Ovary (tissue), 9 donors: ENCODE measurements around the gene CCDC83. TPM values are rescaled to one million over a fixed set of nuclear protein-coding genes. Genes with fewer than 3 reads are reported as not detected.

ENCODE experiments used
- DNase-seq, 5 donors: peaks; one replicate each; pipeline ENCODE4 v3.0.0-alpha.2; 2019 to 2020
- H3K27ac ChIP-seq, 2 donors: fragments of 200-600 bp; one replicate each; pipeline versions ENCODE4 v1.5.1 to v1.8.0; 2019 to 2022
- H3K27me3 ChIP-seq: fragments of 200-600 bp; one replicate; pipeline ENCODE4 v1.8.0; 2022
- H3K36me3 ChIP-seq: fragments of 200-600 bp; sonication (generic); one replicate; pipeline ENCODE4 v1.5.1; 2019
- H3K4me1 ChIP-seq: one replicate; pipeline ENCODE4 v1.8.1; 2013; ENCODE audit warnings: mild to moderate bottlenecking, moderate library complexity; ENCODE audit not compliant: insufficient read depth
- H3K4me3 ChIP-seq: fragments of 200-600 bp; sonication (generic); one replicate; pipeline ENCODE4 v1.5.1; 2017
- H3K9me3 ChIP-seq, 2 donors: fragments of 200-600 bp in 1 of 2; sonication (generic) in 1 of 2; one replicate each; pipeline versions ENCODE4 v1.5.1 to v1.8.1; 2013 to 2019; ENCODE audit warnings: mild to moderate bottlenecking in 1 of 2, moderate library complexity in 1 of 2
- CTCF ChIP-seq, 3 donors: fragments of 450-650 bp in 2 of 3; fragments of 200-600 bp in 1 of 3; IDR thresholded peaks; one replicate each; pipeline versions ENCODE4 v1.5.1 to v1.8.0; 2016 to 2022; ENCODE audit warnings: antibody characterized with exemption in 3 of 3, mild to moderate bottlenecking in 1 of 3
- EP300 ChIP-seq: sonication (generic); formaldehyde crosslinking; IDR thresholded peaks from one replicate; pipeline ENCODE4 v1.6.1; 2017; ENCODE audit warnings: antibody characterized with exemption
- POLR2A ChIP-seq: fragments of 450-650 bp; IDR thresholded peaks from one replicate; pipeline ENCODE4 v1.6.1; 2017; ENCODE audit warnings: antibody characterized with exemption, mild to moderate bottlenecking, moderate library complexity
- WGBS, 3 donors: extraction: QIAGEN DNeasy Blood & Tissue Kit in 1 of 3; methylation state at CpG; one replicate each; pipeline versions ENCODE4 v1.1.5 to v1.1.7; 2013 to 2017; 5-methylcytosine and 5-hydroxymethylcytosine counted together
- intact Hi-C, 4 donors: fragments of 100-400 bp; cut with DNase I; formaldehyde crosslinking; loops; one replicate each; pipeline versions ENCODE4 v1.11.0 to v1.15.1; 2022 to 2023
- polyA plus RNA-seq, 2 donors: library from polyadenylated mRNA; stranded (reverse); fragments of 200-250 nt in 1 of 2; fragments of 350-450 nt in 1 of 2; fragmentation: Illumina TruSeq in 1 of 2; extraction: RNeasy Lipid Tissue Mini Kit (QIAGEN cat#74804) in 1 of 2; gene quantifications; one replicate each; pipeline ENCODE4 v1.2.3, GENCODE V29; 2013 to 2014
- total RNA-seq, 7 donors: library from RNA; depleted of rRNA in 2 of 7; stranded (reverse); fragments of >200 nt in 2 of 7; fragmentation: NEBNext Ultra II Directional in 3 of 7; extraction: Animal tissue kit (Norgen Biotek cat#: 25700) in 3 of 7; gene quantifications; one replicate each; pipeline versions ENCODE4 v1.1.0 to v1.2.4, GENCODE V29; 2016 to 2023
- donor health status: DM: no; HTN: no; CAD: no; lungs with moderate emphysema.
- donor health status: DM: no; HTN: no; CAD: no.
- donor health status: Bipolar disorder and iron deficiency.
- donor health status: DM: yes; HTN: yes; CAD: no.
- donor health status: DM: no; HTN: no; CAD: no.
- donor health status: DM: yes; HTN: yes; CAD: no.

The CCDC83 gene
- total and polyA plus RNA-seq, 9 donors, result not detected

DNA sequence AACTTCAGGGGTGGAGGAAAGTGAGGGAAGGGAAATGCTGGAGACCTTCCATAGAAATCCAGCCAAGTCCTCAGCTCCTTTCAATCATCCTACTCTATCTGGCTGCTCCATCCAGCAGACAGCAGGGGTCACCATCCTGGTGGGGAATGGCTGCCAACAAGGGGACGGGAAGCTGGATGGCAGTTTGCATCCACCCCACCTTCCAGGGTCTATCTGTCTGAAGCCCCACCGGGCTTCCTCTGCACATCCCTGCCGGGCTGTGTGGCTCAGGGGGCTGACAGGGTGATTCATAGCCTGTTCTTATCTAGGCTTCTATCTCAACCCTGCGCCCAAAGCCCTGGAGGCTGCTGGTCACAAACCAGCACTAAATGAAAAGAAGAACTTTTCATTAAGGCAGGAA lies 45.3 kb upstream of the CCDC83 start:
- Histone ChIP-seq H3K4me3 (peak overlapping the region; percentile 76), H3K36me3 (no peaks in the 10 kb centered on the region), H3K4me1 (peaks cover 3% of the 10 kb centered on the region), H3K27me3 (no peaks in the 10 kb centered on the region), H3K27ac (no peak overlapping the region), H3K9me3 (no peaks in the 10 kb centered on the region)
- intact Hi-C loops, result loop anchor here in 2 of 4 donors (5.0 to 10.0 kb wide), 2 partner anchors 48 to 115 kb away; no protein-coding TSS in a partner anchor
- DNase-seq, result no peak
- TF ChIP-seq POLR2A (no peak), EP300 (no peak), CTCF (IDR thresholded peaks at IDR 0.05) (no peak)
- WGBS, 3 donors, result 32 to 49% (median 47%) methylated on average over 4 of the region's 4 CpGs

DNA sequence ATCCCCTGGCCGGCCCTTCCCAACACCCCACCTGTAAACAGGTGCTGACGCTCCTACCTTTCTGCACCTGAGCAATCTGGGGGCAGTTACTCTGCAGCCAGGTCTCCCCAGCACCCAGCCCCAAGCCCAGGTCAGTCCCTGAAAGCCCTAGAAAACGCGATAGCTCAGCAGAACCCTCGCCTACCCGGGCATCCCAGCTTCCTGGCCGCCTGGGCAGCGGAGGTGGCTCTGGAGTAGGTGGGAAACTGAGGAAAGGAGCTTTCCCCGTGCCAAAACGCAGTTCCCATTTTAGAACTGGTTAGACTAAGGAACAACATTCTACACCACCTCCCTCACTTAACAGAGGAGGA lies 44.7 kb upstream of the CCDC83 start:
- H3K27me3 ChIP-seq, result no peaks in the 10 kb centered on the region
- no peak overlapping the region for H3K27ac ChIP-seq
- peak overlapping the region; percentile 76 for H3K4me3 ChIP-seq
- intact Hi-C loops, result loop anchor here in 2 of 4 donors (5.0 to 10.0 kb wide), 2 partner anchors 48 to 116 kb away; no protein-coding TSS in a partner anchor
- DNase-seq, result peak in 1 of 5 donors; percentile 23
- 12 to 14% (median 13%) methylated on average over 10 of the region's 10 CpGs for WGBS, 3 donors
- TF ChIP-seq POLR2A (no peak), EP300 (no peak), CTCF (IDR thresholded peaks at IDR 0.05) (no peak)
- H3K36me3 ChIP-seq, result no peaks in the 10 kb centered on the region
- H3K9me3 ChIP-seq, result no peaks in the 10 kb centered on the region
- peaks cover 3% of the 10 kb centered on the region for H3K4me1 ChIP-seq

DNA sequence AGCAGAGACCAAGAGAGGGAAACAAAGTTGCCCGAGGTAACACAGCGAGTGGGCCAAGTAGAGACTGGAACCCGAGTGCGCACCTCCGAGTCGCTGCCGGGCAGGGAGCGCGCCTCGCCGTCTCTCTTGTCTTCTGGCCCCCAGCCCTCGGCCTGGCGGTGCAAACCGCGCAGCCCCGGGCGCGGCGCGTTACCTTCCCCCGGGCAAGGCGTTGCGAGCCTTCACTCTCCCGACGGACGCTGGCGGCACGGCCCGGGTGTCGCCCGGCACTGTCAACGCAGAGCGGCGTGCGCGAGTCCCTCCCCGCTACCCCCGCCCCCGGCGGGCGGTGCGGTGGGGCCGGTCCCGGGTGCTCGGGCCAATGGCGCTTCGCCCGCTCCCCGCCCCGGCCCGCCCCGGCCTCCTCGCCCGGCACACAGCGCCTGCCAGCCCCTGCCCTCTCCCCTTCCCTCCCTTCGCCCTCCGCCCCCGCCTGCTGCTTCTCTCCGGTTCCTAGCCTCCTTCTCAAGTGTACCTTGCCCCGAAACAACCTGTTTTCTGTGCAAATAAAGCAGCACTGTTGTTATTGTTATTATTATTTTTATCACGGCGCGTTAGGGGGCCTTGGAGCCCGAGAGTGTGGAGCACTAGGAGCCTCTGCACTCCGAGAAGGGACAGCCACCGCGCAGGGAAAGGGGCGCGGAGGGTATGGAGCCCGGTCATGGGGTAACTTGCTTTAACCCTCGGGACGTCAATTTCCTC lies 44.1 kb upstream of the CCDC83 start, which contains the start of gene SYTL2:
Gene SYTL2 (minus strand): TSS at position 271 of the 741 bp plus-strand sequence. CDS start 53,416 bp downstream, outside the sequence.
- TF ChIP-seq CTCF (IDR thresholded peaks at IDR 0.05) (no peak), POLR2A (peak; percentile 19), EP300 (no peak)
- H3K9me3 ChIP-seq, result no peaks in the 10 kb centered on the region
- 1% methylated on average over 42 to 72 of the region's 72 CpGs for WGBS, 3 donors

DNA sequence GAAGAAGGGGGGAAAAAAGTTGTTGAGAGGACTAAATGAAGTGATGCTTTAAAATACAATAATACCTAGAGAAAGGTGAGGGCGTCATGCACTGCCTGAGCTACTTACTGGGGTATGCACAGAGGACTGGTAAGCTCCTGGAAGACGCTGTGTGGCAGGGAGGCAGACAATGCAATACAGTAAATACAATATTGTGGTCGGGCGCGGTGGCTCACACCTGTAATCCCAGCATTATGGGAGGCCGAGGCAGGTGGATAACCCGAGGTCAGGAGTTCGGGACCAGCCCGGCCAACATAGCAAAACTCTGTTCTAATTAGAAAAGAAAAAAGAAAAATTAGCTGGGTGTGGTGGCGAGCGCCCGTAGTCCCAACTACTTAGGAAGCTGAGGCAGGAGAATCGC lies 43.6 kb upstream of the CCDC83 start:
- Histone ChIP-seq H3K4me1 (peaks cover 3% of the 10 kb centered on the region), H3K4me3 (peak overlapping the region; percentile 76), H3K27me3 (no peaks in the 10 kb centered on the region), H3K36me3 (no peaks in the 10 kb centered on the region), H3K27ac (no peak overlapping the region), H3K9me3 (no peaks in the 10 kb centered on the region)
- WGBS, 3 donors, result 73 to 81% (median 74%) methylated on average over 13 of the region's 13 CpGs
- intact Hi-C loops, result loop anchor here in 2 of 4 donors (5.0 to 10.0 kb wide), 2 partner anchors 49 to 117 kb away; no protein-coding TSS in a partner anchor
- no peak for DNase-seq
- TF ChIP-seq EP300 (no peak), POLR2A (no peak), CTCF (IDR thresholded peaks at IDR 0.05) (no peak)

More for the DNA sequence above, 44.1 kb upstream of the CCDC83 start, which contains the start of gene SYTL2:
- intact Hi-C loops, result loop anchor here in 2 of 4 donors (5.0 to 10.0 kb wide), 2 partner anchors 49 to 116 kb away; no protein-coding TSS in a partner anchor
- H3K4me1 ChIP-seq, result peaks cover 3% of the 10 kb centered on the region
- no peaks in the 10 kb centered on the region for H3K36me3 ChIP-seq
- peak; percentile 35 to 68 (median 61) for DNase-seq
- no peak within 1 kb of the TSS for H3K27ac ChIP-seq
- H3K4me3 ChIP-seq, result peak within 1 kb of the TSS; percentile 76
- no peaks in the 10 kb centered on the region for H3K27me3 ChIP-seq
